Keratinocyte (primary cell): ENCODE measurements around the gene DNAH11. TPM values are rescaled to one million over a fixed set of nuclear protein-coding genes. Genes with fewer than 3 reads are reported as not detected.
"Not testable (repeated sequence)": the region's sequence is repeated elsewhere in the genome, so short reads cannot be mapped to it uniquely, and the experiment has no call there.

ENCODE experiments used
- DNase-seq: peaks from one replicate; pipeline ENCODE4 v3.0.0-alpha.2; 2011; ENCODE audit warnings: low read depth, missing footprints, low spot score
- FAIRE-seq: peaks from 2 replicates; lab custom pipeline; 2011; peaks lifted over from hg19 to GRCh38; lab: Jason Lieb, UNC
- H2AFZ ChIP-seq: 2 replicates; pipeline ENCODE4 v1.6.0; 2012; ENCODE audit warnings: low read length, control low read depth, inconsistent platforms; ENCODE audit not compliant: control insufficient read depth
- H3K27ac ChIP-seq: 2 replicates; pipeline ENCODE4 v1.5.1; 2011; ENCODE audit warnings: low read length; ENCODE audit not compliant: control insufficient read depth, insufficient read depth
- H3K27me3 ChIP-seq: 3 replicates; pipeline ENCODE4 v1.6.0; 2011; ENCODE audit warnings: low read length; ENCODE audit not compliant: control insufficient read depth, insufficient read depth; ENCODE audit errors: extremely low read depth
- H3K36me3 ChIP-seq, 2 experiments: 2 replicates in 1 of 2; 3 replicates in 1 of 2; pipeline ENCODE4 v1.5.1; 2011; ENCODE audit warnings: low read length in 2 of 2, mild to moderate bottlenecking in 1 of 2; ENCODE audit not compliant: control insufficient read depth in 2 of 2, insufficient read depth in 2 of 2; ENCODE audit errors: extremely low read depth in 1 of 2
- H3K4me1 ChIP-seq: 3 replicates; pipeline ENCODE4 v1.5.1; 2011; ENCODE audit warnings: low read length; ENCODE audit not compliant: control insufficient read depth, insufficient read depth; ENCODE audit errors: extremely low read depth
- H3K4me2 ChIP-seq: 3 replicates; pipeline ENCODE4 v1.6.0; 2011; ENCODE audit warnings: low read depth, low read length; ENCODE audit not compliant: control insufficient read depth, insufficient read depth; ENCODE audit errors: extremely low read depth
- H3K4me3 ChIP-seq, 3 experiments: fragments of 200-600 bp in 1 of 3; sonication (generic) in 1 of 3; 2 replicates in 2 of 3; 3 replicates in 1 of 3; pipeline ENCODE4 v1.5.1; 2011 to 2016; ENCODE audit warnings: low read length in 3 of 3, mild to moderate bottlenecking in 3 of 3, control low read depth in 2 of 3, inconsistent platforms in 1 of 3, low read depth in 1 of 3, mixed read lengths in 1 of 3, mixed run types in 1 of 3, moderate library complexity in 1 of 3; ENCODE audit not compliant: control insufficient read depth in 2 of 3, insufficient read depth in 2 of 3; ENCODE audit errors: extremely low read depth in 1 of 3
- H3K79me2 ChIP-seq: 2 replicates; pipeline ENCODE4 v1.6.0; 2012; ENCODE audit warnings: low read length; ENCODE audit not compliant: control insufficient read depth, insufficient read depth
- H3K9ac ChIP-seq: 3 replicates; pipeline ENCODE4 v1.6.0; 2011; ENCODE audit warnings: low read length; ENCODE audit not compliant: control insufficient read depth, insufficient read depth; ENCODE audit errors: extremely low read depth
- H3K9me1 ChIP-seq: 3 replicates; pipeline ENCODE4 v1.6.0; 2011; ENCODE audit warnings: low read length; ENCODE audit not compliant: control insufficient read depth, insufficient read depth; ENCODE audit errors: extremely low read depth
- H3K9me3 ChIP-seq: 2 replicates; pipeline ENCODE4 v1.5.1; 2012; ENCODE audit warnings: low read depth, low read length; ENCODE audit not compliant: control insufficient read depth
- H4K20me1 ChIP-seq: 3 replicates; pipeline ENCODE4 v1.6.0; 2011; ENCODE audit warnings: low read length; ENCODE audit not compliant: control insufficient read depth, insufficient read depth; ENCODE audit errors: extremely low read depth
- EZH2 ChIP-seq: IDR thresholded peaks from one replicate; pipeline ENCODE4 v1.6.1; 2012; ENCODE audit warnings: inconsistent platforms, mild to moderate bottlenecking, low read length, moderate library complexity
- dilution Hi-C: fragments of 300-500 bp; cut with MboI; formaldehyde crosslinking; loops from one replicate; pipeline ENCODE4 v1.7.0; 2020; ENCODE audit warnings: low sequenced_read_pairs; ENCODE audit not compliant: extremely low pct_ligation_motif_present
- polyA plus RNA-seq, 5 experiments: library from polyadenylated mRNA; depleted of rRNA in 3 of 5; stranded (reverse) in 3 of 5; stranded (forward) in 1 of 5; unstranded in 1 of 5; fragments of >200 nt; gene quantifications; 1 replicate in 1 of 5; 2 replicates in 3 of 5; 3 replicates in 1 of 5; pipeline versions ENCODE4 v1.2.1 to v1.2.3, GENCODE V29; 2011 to 2012; ENCODE audit warnings: missing spikeins in 2 of 5, low read depth in 1 of 5, low replicate concordance in 1 of 5
- TF ChIP-seq, protein P1 (sequence below), 3 experiments: IDR thresholded peaks in 1 of 3; conservative IDR thresholded peaks in 1 of 3; optimal IDR thresholded peaks in 1 of 3; 2 replicates in 2 of 3; 3 replicates in 1 of 3; pipeline versions ENCODE3 to v1.5.1; 2011; ENCODE audit warnings: low read length in 3 of 3, mild to moderate bottlenecking in 3 of 3, moderate library complexity in 2 of 3, control low read depth in 1 of 3, inconsistent platforms in 1 of 3; ENCODE audit not compliant: insufficient read depth in 2 of 3; ENCODE audit errors: extremely low read depth in 1 of 3

Gene DNAH11
- polyA plus RNA-seq, 1 donor (not counting 4 experiments of a cell fraction or from before 2014, with no cell fraction given) = 0.21 TPM

DNA sequence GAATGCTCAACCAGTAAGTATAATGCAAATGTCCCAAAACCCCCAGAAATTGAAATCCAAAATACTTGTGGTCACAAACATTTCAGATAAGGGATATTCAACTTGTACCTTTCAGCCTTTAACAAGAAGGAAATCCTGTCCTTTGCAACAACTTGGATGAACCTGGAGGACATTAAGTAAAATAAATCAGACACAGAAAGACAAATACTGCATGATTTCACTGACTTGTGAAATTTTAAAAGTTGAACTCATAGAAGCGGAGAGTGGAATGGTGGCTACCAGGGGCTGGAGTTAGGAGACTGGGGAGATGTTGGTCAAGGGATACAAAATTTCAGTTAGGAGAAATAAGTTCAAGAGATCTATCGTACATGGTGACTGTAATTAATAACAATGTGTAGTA is 187.6 kb downstream of the DNAH11 start:
- no peaks in the 10 kb centered on the region for H3K9me3 ChIP-seq
- FAIRE-seq (no peak), DNase-seq (no peak)
- H3K9ac ChIP-seq = no peak overlapping the region
- H3K27me3 ChIP-seq = no peaks in the 10 kb centered on the region
- dilution Hi-C loops = no loop called here
- H3K4me1 ChIP-seq = no peaks in the 10 kb centered on the region
- no peak overlapping the region for H3K27ac ChIP-seq
- no peak for TF ChIP-seq EZH2
- TF ChIP-seq, protein P1, sequence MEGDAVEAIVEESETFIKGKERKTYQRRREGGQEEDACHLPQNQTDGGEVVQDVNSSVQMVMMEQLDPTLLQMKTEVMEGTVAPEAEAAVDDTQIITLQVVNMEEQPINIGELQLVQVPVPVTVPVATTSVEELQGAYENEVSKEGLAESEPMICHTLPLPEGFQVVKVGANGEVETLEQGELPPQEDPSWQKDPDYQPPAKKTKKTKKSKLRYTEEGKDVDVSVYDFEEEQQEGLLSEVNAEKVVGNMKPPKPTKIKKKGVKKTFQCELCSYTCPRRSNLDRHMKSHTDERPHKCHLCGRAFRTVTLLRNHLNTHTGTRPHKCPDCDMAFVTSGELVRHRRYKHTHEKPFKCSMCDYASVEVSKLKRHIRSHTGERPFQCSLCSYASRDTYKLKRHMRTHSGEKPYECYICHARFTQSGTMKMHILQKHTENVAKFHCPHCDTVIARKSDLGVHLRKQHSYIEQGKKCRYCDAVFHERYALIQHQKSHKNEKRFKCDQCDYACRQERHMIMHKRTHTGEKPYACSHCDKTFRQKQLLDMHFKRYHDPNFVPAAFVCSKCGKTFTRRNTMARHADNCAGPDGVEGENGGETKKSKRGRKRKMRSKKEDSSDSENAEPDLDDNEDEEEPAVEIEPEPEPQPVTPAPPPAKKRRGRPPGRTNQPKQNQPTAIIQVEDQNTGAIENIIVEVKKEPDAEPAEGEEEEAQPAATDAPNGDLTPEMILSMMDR (optimal IDR thresholded peaks at IDR 0.05 in 1 of 3, IDR thresholded peaks at IDR 0.05 in 1 of 3, conservative IDR thresholded peaks at IDR 0.05 in 1 of 3; ENCODE audit: extremely low read depth in 1 of 3, insufficient read depth in 2 of 3, low read length in 3 of 3) = no peak
- no peaks in the 10 kb centered on the region for H3K79me2 ChIP-seq
- H3K4me2 ChIP-seq = no peak overlapping the region
- no peak overlapping the region for H3K4me3 ChIP-seq
- no peaks in the 10 kb centered on the region for H3K9me1 ChIP-seq
- H3K36me3 ChIP-seq = no peaks in the 10 kb centered on the region
- H2AFZ ChIP-seq = no peak overlapping the region
- H4K20me1 ChIP-seq = no peaks in the 10 kb centered on the region

DNA sequence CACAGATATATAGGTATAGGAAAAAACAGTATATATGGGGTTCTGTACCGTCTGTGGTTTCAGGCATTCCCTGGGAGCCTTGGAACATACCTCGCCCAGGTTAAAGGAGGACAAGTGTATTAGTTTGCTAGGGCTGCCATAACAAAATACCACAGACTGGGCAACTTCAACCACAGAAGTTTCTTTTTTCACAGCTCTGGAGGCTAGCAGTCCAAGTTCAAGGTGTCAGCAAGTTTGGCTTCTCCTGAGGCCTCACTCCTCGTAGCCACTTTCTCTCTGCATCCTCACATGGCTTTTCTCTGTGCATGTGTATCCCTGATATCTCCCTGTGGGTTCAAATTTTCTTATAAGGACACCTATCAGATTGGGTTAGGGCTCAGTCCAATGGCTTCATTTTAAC is 189.1 kb downstream of the DNAH11 start:
- dilution Hi-C loops = no loop called here
- Histone ChIP-seq H3K27me3 (no peaks in the 10 kb centered on the region), H3K4me3 (no peak overlapping the region), H3K27ac (no peak overlapping the region), H3K9ac (no peak overlapping the region), H3K4me2 (no peak overlapping the region), H3K9me3 (no peaks in the 10 kb centered on the region), H2AFZ (no peak overlapping the region), H3K79me2 (no peaks in the 10 kb centered on the region), H3K4me1 (no peaks in the 10 kb centered on the region), H3K36me3 (no peaks in the 10 kb centered on the region), H4K20me1 (no peaks in the 10 kb centered on the region), H3K9me1 (no peaks in the 10 kb centered on the region)
- TF ChIP-seq EZH2 = no peak
- TF ChIP-seq, protein P1 (optimal IDR thresholded peaks at IDR 0.05 in 1 of 3, IDR thresholded peaks at IDR 0.05 in 1 of 3, conservative IDR thresholded peaks at IDR 0.05 in 1 of 3; ENCODE audit: extremely low read depth in 1 of 3, insufficient read depth in 2 of 3, low read length in 3 of 3) = no peak
- DNase-seq (no peak), FAIRE-seq (no peak)

DNA sequence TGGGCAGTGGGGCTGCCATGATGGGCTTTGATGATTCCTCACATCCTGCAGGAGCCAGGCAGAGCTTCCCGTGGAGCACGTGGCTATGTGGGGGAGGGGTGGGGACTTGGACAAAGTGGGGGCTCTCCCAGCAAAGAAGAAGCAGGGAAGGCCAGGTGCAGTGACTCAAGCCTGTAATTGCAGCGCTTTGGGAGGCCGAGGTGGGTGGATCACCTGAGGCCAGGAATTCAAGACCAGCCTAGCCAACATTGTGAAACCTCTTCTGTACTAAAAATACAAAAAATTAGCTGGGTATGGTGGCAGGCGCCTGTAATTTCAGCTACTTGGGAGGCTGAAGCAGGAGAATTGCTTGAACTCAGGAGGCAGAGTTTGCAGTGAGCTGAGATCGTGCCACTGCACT is 190.1 kb downstream of the DNAH11 start:
- H3K9me1 ChIP-seq, H4K20me1 ChIP-seq, H3K4me3 ChIP-seq, H3K79me2 ChIP-seq, H3K4me1 ChIP-seq, H3K4me2 ChIP-seq, DNase-seq, H3K27me3 ChIP-seq, H3K27ac ChIP-seq, FAIRE-seq, dilution Hi-C loops, H3K36me3 ChIP-seq, H3K9ac ChIP-seq, H3K9me3 ChIP-seq, H2AFZ ChIP-seq: not testable (repeated sequence)
